Measurements from ENCODE around the gene TCF7L2. TPM values are rescaled to one million over a fixed set of nuclear protein-coding genes. Genes with fewer than 3 reads are reported as not detected.

The TCF7L2 gene
- total RNA-seq, 1 donor from 2014 or later = 10.8 TPM

DNA sequence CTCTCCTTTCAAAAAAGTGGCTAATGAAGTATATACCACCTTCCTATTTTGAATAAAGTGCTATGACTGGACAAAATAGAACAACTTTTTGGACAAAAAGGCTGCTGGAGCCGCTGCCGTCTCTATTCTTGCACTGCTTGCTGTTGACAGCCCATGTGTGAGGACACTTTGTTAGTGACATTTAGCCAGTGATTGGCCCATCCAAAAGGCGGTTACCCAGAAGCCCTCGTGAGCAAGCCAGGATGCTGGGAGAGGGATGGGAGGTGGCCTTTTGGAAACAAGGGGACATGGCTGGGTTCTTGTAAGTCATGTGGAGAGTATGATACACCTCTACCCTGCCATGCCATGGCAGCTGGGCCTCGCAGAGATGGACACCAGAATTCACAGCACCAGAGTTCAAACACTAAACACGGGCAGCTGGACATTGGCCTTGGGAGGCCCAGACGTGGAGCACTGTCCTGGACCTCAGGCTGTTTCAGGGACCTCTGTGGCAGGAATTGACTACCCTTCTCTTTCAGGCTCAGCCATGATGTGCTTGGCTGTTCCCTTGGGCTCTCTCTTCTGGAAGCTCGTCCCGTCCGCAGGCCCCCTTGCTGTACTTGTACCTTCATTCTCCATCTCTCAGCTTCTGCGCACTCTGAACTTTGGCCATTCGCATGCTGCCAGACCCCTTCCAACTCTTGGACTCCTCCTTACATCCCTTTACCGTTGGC lies 118.3 kb downstream of the TCF7L2 start:
- no peak for ATAC-seq

DNA sequence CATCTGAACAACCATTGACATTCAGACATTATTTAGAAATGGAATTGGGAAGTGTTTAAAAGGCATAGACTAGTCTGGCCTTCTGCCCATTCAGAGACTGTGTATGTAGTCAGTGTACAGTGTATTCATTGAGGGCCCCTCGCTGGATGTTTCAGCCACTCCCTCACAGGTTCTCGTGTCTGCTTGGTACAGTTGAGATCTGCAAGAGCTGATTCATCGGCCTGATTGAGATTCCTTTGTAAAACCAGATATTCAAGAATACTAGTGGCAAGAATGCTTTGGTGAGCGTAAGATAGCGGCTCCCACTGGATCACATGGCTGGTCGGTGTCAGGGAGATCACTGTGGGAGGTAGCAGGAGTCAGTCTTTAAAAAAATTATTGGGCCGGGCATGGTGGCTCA lies 119.5 kb downstream of the TCF7L2 start:
- peak; percentile 71 for ATAC-seq

DNA sequence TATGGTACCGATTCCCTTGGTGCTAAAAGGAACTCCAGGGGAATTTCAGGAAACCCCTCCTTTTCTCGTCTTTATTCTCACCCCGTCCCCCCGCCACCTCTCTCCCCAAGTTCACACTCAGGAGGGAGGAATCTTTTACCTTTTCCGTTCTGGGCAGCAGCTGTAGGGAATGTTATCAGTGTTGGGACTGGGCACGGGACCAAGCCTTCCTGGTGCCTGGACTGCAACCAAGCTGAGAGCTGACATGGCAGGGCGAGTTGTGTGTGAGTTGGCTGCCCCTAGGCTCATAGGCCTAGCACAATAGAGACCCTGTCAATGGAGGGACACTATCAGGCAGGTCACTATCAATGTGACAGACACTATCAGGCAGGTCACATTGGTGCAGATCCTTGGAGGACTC lies 121.4 kb downstream of the TCF7L2 start:
- ATAC-seq = no peak

DNA sequence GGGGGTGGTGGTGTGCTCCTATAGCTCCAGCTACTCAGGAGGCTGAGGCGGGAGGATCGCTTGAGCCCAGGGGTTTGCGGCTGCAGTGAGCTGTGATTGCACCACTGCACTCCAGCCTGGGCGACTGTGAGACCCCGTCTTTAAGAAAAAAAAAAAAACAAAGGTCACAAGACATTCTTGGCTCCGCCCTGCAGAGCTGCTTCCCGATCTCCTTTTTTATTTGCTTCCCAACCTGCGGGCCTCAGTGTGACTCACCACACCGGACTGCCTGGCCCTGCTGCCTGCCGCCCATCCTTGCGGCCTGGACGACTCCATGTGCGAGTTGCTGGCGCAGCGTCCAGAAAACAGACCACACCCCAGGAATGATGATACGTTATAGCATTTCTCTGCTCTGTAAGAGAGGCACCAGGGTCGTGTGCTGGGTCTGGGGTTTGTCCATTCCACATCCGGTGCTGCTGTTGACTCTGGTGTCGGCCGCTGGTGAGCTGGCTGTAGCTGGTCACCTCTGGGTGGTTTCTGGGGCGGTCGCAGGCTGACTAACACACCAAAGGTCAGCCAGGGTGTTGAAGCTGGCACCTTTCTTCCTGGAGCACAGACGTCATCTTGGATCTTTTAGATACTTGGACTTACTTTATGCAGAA lies 123.6 kb downstream of the TCF7L2 start:
- ATAC-seq = peak; percentile 85

DNA sequence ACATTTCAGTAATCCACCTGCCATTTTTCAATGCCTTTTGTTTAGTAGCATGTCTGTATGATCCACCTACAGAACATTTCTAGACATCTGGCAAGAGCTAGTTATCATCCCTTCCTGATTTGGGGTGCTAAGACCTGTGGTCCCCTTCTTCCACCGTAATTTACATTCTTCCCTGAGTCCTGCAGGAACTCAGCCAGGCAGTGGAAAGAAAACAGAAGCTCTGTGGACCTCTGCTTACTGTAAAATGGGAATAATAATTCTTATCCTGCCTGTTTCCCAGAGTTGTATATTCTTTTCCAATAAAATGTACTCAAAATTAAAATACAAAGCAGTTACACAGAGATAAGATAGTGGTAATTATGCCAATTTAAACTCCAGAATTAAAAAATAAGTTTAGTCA lies 126.9 kb downstream of the TCF7L2 start:
- no peak for ATAC-seq

DNA sequence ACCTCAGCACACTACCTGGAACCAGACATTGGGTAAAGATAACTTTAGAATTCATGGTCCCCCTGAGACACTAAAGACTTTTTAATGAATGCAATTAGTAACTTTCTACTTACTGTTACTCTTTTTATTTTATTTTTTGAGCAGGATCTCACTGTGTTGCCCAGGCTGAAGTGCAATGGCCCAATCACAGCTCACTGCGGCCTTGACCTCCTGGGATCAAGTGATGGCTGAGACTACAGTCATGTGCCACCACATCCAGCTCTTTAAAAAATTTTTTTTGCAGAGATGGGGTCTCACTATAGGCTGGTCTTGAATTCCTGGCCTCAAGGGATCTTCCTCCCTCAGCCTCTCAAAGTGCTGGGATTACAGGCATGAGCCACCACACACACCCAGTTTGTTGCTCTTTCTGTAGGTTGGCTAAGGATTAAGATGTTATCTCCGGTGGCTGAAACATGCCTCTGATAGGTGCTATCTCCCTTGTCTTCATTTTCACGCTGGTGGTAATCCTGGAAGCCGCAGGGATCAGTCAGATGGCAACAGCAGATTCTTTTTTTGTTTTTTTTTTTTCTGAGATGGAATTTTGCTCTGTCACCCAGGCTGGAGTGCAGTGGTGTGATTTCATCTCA lies 128.3 kb downstream of the TCF7L2 start:
- no peak for ATAC-seq

DNA sequence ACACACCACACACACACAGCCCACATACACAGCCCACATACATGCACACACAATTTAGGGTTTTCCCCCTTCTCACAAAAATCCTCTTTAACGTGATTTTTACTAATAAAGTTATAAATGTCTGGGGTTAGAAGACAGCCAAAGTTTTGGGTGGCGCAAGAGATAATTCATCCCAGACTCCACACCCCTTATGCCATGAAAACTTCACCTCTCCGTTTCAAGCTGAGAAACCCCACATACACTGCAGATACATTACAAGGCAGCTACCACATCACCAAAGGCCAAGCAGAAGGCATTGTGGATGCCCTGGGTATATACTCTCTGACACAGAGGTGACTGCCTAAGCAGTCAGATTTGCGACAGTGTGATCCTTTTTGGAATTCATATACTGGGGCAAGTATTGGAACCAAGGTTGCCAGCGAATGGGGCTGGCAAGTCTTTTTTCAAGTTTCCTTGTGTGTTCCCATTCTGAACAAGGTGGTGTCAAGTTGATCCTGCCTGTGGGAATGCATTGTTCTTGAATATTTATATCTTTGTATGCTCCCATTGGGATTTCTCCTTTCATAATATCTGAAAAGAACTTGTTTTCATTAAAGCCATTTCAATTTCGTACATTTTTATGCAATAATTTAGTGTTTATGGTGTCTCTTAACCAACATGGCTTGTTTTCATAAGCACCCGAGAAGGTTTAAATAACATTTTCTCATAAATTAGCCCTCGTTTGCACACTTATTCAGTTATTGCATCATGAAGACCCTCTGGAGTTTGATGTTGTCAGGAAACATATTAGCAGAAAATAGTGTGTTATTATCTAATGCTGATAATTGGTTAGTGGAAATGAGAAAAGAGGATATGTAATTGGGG lies 130.2 kb downstream of the TCF7L2 start:
- no peak for ATAC-seq

DNA sequence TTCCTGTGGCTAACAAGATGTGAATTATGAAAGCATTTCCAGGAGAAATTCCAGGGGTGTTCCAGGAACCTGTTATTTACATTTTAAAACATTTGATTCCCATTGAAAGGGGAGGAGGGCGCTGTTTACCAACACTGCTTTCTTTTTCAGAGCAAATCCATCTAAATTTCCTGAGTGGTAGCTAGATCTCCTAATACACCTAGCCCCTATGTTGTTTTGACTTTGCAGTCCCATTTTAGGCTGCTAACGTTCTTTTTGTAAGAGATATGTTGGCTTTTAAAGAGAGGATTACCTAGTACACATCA lies 130.8 kb downstream of the TCF7L2 start:
- no peak for ATAC-seq

DNA sequence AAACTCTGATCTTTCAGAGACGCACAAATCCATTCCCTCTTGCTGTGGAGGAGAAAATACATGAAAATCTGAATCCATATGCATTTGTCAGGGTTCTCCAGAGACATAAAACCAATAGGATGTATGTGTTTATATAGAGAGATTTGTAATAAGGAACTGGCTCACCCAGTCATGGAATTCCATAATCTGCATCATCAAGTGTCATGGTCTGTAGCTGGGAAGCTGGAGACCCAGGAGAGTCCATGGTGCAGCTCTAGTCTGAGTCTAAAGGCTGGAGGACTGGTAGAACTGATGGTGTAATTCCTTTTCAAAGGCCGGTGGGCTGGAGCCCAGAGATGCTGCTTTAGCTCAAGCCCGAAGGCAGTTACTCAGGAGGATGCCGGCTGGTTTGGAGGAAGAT lies 134.0 kb downstream of the TCF7L2 start:
- ATAC-seq = no peak

DNA sequence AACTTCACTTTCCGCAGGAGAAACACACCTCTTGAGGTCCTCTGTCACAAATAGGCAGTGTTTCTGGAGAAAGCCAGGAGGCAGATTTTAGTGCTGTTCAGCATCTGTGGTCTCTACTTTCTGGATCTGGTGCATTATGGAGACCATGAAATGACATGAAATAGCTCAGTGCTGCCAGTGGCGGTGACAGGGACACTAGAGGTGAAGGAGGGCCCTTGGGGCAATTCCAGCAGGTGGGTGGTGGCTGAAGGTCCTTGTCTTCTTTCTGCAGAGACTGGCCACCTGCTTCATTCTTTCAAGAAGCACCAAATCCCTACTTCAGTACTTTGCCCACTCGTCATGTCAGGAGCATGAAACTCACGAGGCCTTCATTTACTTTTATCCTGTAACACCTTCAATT lies 135.7 kb downstream of the TCF7L2 start:
- ATAC-seq = no peak

DNA sequence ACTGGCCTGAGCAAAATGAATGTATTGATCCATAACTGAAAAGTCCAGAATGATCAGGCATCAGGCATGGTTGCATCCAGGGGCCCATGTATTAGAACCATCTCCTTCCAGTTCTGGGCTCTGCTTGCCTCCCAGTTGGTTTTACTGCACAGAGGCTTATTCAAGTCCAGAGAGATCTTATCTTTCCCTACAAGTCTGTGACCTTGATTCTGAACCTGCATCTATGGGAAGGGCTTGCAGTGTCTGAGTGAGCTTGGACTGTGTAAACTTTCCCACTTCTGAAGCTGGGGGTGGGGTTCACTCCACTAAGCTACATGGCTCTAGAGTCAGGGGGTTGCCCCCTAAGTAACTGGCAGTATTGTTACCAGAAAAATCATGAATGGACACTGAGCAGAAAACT lies 136.2 kb downstream of the TCF7L2 start:
- no peak for ATAC-seq

DNA sequence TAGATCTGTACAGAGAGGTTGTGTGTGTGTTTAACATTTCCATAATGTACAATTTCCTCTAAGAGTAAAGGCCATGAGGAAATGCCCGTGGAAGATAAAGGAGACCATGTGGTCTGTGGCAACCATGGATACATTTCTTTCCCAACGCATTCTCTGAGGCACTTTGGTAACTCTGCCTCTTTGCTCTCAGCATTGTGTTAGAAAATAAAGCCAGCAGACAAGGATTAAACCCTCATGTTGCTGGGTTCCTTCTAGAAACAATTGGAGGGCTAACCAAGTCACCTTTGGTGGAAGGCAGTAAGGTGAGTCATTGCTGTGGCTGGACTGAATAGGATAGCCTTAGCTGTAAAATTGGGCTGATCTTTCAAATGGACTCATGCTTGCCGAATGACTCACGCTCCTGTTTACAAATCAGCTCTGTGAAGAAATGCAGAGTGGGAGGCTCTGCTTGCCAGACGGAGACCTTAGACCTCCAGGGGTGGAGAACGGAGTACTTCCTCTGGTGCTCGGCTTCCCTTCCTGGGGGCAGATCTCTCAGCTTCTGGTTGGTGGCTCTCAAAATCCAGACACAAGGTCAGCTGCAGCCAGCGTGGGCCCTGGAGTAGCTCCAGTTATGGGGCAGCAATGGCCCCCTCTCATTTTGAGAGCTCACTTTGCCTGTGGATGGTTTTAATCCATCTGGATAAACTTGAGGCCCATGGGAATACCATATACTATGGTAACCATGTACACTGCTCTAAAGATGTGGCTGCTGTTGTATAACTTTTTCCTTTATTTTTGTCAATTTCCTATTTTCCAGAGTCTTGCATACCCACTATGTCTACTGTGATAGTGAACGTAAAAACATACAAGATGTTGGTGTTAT lies 137.3 kb downstream of the TCF7L2 start:
- ATAC-seq = peak; percentile 92

DNA sequence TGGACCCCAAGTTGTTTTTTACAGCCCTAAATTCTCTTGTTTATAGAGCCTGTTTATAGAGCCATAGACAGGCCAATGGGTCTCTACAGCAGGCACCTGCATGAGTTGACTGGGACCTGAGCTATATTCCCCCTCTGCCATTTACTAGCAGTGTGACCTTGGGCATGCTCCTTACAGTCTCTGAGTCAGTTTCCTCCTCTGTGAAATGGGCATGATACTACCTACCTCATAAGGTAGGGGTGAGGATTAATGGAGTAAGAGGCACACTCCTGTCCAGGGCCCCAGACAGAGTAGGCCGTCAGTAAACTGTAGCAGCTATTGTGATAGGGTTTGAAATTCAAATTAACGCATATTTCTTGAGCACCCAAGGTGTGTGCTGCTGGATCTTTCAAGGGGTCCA lies 138.1 kb downstream of the TCF7L2 start:
- no peak for ATAC-seq

DNA sequence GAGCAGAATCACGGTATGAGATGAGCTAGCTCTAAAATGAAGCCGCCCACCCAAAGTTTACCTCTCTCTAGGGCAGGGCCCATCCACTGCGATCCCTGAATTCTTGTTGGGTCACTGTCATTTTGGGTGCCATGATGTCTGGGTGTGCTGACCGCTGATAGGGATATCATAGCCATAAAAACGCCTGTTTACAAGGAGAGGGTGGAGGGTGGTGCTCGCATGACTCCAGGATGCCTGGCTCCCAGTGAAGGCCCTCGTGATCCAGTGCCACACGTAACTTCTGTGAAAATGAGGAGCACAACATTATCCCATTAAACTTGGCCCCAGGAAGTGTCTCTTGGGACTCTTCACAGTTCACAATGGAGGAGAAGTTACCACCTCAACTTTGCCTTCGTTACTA lies 139.5 kb downstream of the TCF7L2 start:
- ATAC-seq = no peak

DNA sequence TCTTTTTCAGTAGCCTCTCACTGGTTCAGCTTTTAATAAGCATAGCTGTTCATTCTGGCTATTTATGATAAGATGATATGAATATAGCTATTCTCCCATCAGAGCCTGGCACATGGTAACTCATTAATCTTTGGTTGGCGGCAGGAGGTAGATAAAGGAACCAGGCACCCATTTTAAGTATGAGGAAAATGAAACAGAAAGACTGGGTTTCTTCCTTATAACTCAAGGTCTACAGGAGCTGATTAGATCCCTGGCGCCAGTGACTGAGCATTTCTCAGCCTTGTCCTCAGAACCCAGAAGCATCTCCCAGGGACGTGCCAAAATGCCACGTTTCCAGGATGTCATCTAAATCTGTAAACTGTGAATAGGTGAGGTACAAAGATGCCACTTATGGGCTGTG lies 141.9 kb downstream of the TCF7L2 start:
- ATAC-seq = no peak

DNA sequence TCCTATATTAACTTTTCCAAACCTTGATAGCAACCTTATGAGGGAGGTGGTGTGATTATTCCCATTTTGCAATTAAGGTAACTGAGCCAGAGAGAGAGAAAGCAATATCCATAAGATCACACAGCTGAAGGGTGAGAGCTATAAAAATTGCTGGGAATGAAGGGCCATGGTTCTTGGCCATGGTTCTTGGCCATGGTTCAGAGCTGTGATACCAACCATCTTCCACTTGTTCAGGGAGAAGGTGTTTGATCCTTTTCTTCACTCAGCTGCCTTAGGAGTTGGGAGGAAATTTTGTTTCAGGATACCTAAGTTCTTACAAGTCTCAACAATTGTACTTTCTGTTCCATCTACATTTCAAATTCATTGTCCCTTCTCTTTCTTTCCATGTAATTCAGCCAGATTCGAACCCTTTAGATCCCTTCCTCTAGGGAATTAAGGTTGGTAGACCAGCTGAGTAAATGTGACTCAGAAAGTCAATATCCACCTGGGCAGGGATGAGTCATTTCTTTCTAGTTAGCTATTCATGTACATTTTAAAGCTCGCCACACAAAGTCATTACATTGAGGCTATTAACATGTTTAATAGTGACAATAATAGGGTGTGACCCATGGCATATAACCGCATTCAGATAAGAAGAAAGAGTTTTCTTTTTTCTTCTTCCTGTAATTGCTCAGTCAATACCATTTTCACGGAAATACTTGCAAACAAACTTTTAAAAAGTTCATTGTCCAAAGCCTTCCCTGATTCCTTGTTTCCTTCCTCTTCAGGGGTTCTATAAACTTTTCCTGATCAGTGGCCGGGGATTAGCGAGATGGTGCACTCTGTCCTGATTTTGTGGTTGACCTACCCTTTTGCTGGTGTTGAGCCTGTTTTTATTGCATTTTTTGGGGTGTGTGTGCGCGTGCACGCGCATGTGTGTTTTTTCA lies 143.4 kb downstream of the TCF7L2 start:
- ATAC-seq = peak; percentile 86

DNA sequence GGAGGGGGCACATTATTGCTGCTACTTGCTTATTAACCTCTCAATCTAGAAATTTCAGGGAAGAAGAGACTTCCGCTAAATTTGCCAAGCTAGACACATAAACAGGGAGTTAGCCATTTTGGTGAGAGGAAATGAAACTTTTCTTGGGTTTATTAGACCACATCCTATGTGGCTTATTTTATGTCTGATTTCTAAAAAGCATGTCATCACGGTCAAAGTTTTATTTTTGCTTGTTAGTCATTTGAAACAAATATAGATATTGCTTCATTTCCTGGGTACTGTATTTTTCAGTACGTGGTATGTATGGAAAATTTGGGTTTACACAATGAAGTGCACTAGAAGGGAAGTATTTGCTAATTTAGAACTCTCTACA lies 144.1 kb downstream of the TCF7L2 start:
- no peak for ATAC-seq

DNA sequence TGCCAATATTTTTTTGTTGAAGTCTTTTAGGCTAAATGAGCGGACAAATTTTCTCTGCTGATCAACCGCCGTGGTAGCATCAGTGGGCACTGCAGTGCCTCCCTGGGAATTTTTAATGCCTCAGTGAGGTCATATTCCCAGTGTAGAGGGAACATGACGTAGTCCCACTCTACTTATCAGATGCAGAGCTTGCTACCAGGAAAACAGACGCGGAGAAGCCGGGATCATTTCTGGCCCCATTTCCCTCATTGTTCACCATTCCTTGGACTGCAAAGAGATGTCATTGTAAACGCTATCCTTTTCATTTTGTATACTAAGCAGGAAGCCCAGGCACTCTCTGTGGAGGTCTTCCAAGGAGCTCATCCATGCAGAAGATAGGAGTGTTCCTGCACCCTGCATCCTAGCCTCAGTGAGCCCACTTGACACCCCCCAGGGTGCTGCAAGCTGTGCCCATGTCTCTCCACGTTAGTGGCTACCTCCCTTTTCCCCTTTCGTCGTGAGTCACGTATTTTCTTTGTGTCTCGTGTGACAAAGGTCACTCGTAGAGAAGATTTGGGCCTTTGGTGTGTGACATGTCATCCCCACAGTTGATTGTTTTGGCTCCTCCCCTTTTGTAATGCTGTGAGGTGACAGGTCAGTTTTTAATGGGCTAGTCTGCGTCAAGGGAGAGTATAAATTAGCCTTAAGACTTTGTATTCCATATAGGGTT lies 145.5 kb downstream of the TCF7L2 start:
- no peak for ATAC-seq

DNA sequence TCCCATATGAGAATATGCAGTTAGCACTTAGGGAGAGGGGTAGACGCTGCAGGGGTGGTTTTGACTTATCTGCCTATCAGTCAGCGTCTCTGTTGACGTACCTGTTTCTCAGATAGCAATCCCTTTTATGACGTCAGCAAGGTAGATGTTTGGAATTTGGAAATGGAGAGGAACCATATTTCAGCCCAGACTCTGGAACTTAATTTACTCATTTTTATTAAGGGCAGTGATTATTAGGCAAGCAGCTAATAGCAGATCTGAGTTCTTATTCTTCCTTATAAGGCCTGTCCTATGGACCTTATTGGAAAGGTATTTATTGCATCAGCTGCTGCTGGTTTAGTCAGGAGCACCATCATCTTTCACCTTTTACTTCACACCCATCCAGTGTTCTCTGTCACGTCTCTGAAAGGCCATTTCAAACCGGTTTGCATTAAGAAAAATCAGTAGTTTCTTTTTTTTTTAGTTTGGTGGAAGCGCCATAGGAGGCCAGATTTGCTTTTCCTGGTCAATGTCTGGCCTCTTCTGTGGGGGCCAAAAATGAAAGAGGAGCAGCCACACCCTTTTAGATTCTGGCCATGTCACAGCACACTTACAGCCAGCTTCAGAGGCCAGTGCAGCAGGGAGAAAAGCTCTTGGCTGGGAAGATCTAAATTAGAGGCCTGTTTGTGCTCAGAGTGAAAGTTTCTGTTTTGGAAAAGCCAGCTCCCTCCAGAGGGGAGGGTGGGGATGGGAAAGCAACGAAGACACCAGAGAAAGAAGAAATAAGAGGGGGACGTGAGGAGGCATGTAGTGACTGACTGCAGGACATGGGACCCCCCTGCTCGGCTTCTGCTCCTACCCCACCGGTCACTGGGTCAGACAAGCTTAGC lies 146.3 kb downstream of the TCF7L2 start:
- ATAC-seq = peak; percentile 33

DNA sequence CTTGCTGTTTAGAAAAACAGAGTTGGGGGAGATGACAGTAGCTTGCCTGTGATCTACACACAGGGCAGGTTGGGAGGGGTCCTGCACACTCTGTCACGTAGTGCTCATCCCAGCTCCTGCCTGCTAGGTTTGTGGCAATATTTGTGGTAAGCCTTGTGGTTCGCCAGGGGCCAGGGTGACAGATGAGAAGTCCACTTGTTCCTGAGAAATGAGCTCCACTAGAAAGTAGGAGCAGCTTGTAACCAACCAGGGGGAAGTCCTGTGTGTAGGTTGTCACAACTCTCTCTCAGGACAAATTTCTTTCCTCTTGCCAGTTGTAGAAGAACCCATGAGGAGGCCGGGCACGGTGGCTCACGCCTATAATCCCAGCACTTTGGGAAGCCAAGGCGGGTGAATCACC lies 147.0 kb downstream of the TCF7L2 start:
- no peak for ATAC-seq
